HFFc6 (cell line): ENCODE data around the gene RCSD1. TPM values are rescaled to one million over a fixed set of nuclear protein-coding genes. Genes with fewer than 3 reads are reported as not detected.
A peak's percentile ranks its signal among the peaks of the same experiment; 100 is the strongest.

ENCODE experiments used
- DNase-seq: peaks from one replicate; pipeline ENCODE4 v3.0.0-alpha.2; 2018
- H3K27ac Mint-ChIP-seq: 2 replicates; pipeline ENCODE4 v1.8.0; 2020; ENCODE audit warnings: mild to moderate bottlenecking, mixed read lengths
- H3K27me3 Mint-ChIP-seq: 2 replicates; pipeline ENCODE4 v1.8.0; 2021; ENCODE audit warnings: mild to moderate bottlenecking, moderate library complexity, mixed read lengths; ENCODE audit not compliant: insufficient read depth
- H3K36me3 Mint-ChIP-seq: 2 replicates; pipeline ENCODE4 v1.8.0; 2021; ENCODE audit warnings: low read depth, mixed read lengths
- H3K4me1 Mint-ChIP-seq: 2 replicates; pipeline ENCODE4 v1.8.0; 2020; ENCODE audit warnings: low read depth, mixed read lengths
- H3K4me3 Mint-ChIP-seq: 2 replicates; pipeline ENCODE4 v1.8.0; 2020; ENCODE audit warnings: mild to moderate bottlenecking, moderate library complexity, mixed read lengths
- H3K9me3 Mint-ChIP-seq: 2 replicates; pipeline ENCODE4 v1.8.0; 2020; ENCODE audit warnings: mild to moderate bottlenecking, mixed read lengths
- CTCF ChIP-seq: fragments of 200-600 bp; sonication (generic); IDR thresholded peaks from 2 replicates; pipeline ENCODE4 v1.5.0; 2021; ENCODE audit warnings: antibody characterized with exemption, mild to moderate bottlenecking
- total RNA-seq, 6 experiments: library from RNA; stranded (reverse); fragmentation: NEBNext Ultra II Directional; extraction: Animal tissue kit (Norgen Biotek cat#: 25700); gene quantifications; 2 replicates in 1 of 6; 3 replicates in 5 of 6; pipeline ENCODE4 v1.2.3, GENCODE V29; 2021

The RCSD1 gene
- total RNA-seq, 6 experiments from 2014 or later = not detected

GRCh38 chr1:167599957-167600581, 30.0 kb upstream of the RCSD1 start:
- H3K4me1 Mint-ChIP-seq = peaks cover 10% of the 10 kb centered on the region
- H3K9me3 Mint-ChIP-seq = no peaks in the 10 kb centered on the region
- peaks cover 26% of the 10 kb centered on the region for H3K27me3 Mint-ChIP-seq
- H3K4me3 Mint-ChIP-seq = no peak overlapping the region; the same call in 1 of the 2 replicates
- no peak overlapping the region for H3K27ac Mint-ChIP-seq
- no peaks in the 10 kb centered on the region for H3K36me3 Mint-ChIP-seq
- DNase-seq = peak; percentile 38
- peak; percentile 69 for TF ChIP-seq CTCF

- no peak for DNase-seq
- peaks cover 10% of the 10 kb centered on the region for H3K4me1 Mint-ChIP-seq
- no peaks in the 10 kb centered on the region for H3K36me3 Mint-ChIP-seq
- no peak overlapping the region for H3K27ac Mint-ChIP-seq
- H3K9me3 Mint-ChIP-seq = peaks cover 1% of the 10 kb centered on the region
- H3K4me3 Mint-ChIP-seq = no peak overlapping the region
- H3K27me3 Mint-ChIP-seq = peaks cover 29% of the 10 kb centered on the region
- TF ChIP-seq CTCF = no peak
Observed at GRCh38 chr1:167601442-167602383, 28.3 kb upstream of the RCSD1 start.

GRCh38 chr1:167602840-167603239, 27.2 kb upstream of the RCSD1 start:
- H3K36me3 Mint-ChIP-seq = peaks cover 4% of the 10 kb centered on the region; the same call in 1 of the 2 replicates
- H3K27ac Mint-ChIP-seq = no peak overlapping the region
- DNase-seq = no peak
- no peak overlapping the region for H3K4me3 Mint-ChIP-seq
- peaks cover 23% of the 10 kb centered on the region for H3K27me3 Mint-ChIP-seq
- H3K4me1 Mint-ChIP-seq = peaks cover 10% of the 10 kb centered on the region
- peaks cover 7% of the 10 kb centered on the region for H3K9me3 Mint-ChIP-seq
- no peak for TF ChIP-seq CTCF

GRCh38 chr1:167605576-167605975, 24.5 kb upstream of the RCSD1 start:
- peaks cover 17% of the 10 kb centered on the region for H3K27me3 Mint-ChIP-seq
- no peak overlapping the region for H3K27ac Mint-ChIP-seq
- no peak for DNase-seq
- peaks cover 7% of the 10 kb centered on the region for H3K9me3 Mint-ChIP-seq
- no peak for TF ChIP-seq CTCF
- peaks cover 1% of the 10 kb centered on the region for H3K4me1 Mint-ChIP-seq
- H3K36me3 Mint-ChIP-seq = peaks cover 4% of the 10 kb centered on the region; the same call in 1 of the 2 replicates
- H3K4me3 Mint-ChIP-seq = no peak overlapping the region

- Mint-ChIP-seq H3K4me1 (peaks cover 3% of the 10 kb centered on the region; the same call in 1 of the 2 replicates), H3K27ac (no peak overlapping the region), H3K36me3 (peaks cover 6% of the 10 kb centered on the region; the same call in 1 of the 2 replicates), H3K9me3 (peaks cover 13% of the 10 kb centered on the region), H3K27me3 (peaks cover 14% of the 10 kb centered on the region), H3K4me3 (no peak overlapping the region)
- no peak for TF ChIP-seq CTCF
- DNase-seq = no peak
Observed at GRCh38 chr1:167611983-167612382, 18.0 kb upstream of the RCSD1 start.
